PC-9 (cell line): Measurements from ENCODE around the gene PPP2R5C.

Source experiments
- CTCF ChIP-seq: fragments of 200-600 bp; sonication (generic); conservative IDR thresholded peaks from 2 replicates; pipeline ENCODE4 v1.6.1; 2017; ENCODE audit warnings: mixed run types, antibody characterized with exemption, mild to moderate bottlenecking, moderate library complexity
- EZH2 ChIP-seq: fragments of 200-600 bp; sonication (generic); IDR thresholded peaks from 2 replicates; pipeline ENCODE4 v1.8.0; 2017; ENCODE audit warnings: antibody characterized with exemption, low read depth

- TF ChIP-seq CTCF (no peak), EZH2 (no peak)
These were observed 196.1 kb downstream of the PPP2R5C start for GRCh38 chr14:101957406-101958234.
